ENCODE measurements around the gene ANGPTL2.

DNA sequence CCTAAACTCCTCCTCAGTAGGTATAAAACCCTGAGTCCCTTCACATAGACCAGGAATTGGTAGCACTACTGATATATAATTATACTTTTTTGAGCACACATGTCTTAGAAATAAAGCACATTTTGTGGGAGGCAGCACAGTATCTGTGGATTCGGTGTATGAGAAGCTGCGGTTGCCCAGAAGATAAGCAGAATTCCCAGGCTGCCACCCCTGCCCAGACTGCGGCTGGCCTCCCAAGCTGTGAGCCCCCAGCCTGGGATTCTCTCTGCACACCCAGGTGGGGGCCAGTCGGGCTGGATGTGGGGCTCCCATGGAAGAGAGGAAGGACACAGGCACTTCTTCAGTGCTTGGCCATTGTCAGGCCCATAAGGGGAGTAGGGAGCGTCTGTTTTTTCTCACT lies 25.6 kb upstream of the ANGPTL2 start:
- TF ChIP-seq POLR2A (IDR thresholded peaks at IDR 0.05; ENCODE audit: extremely low read depth, insufficient read length), result no peak
- TF ChIP-seq, protein P1, sequence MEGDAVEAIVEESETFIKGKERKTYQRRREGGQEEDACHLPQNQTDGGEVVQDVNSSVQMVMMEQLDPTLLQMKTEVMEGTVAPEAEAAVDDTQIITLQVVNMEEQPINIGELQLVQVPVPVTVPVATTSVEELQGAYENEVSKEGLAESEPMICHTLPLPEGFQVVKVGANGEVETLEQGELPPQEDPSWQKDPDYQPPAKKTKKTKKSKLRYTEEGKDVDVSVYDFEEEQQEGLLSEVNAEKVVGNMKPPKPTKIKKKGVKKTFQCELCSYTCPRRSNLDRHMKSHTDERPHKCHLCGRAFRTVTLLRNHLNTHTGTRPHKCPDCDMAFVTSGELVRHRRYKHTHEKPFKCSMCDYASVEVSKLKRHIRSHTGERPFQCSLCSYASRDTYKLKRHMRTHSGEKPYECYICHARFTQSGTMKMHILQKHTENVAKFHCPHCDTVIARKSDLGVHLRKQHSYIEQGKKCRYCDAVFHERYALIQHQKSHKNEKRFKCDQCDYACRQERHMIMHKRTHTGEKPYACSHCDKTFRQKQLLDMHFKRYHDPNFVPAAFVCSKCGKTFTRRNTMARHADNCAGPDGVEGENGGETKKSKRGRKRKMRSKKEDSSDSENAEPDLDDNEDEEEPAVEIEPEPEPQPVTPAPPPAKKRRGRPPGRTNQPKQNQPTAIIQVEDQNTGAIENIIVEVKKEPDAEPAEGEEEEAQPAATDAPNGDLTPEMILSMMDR (IDR thresholded peaks at IDR 0.05; ENCODE audit: low read depth, low read length), result no peak

Data from NB4 (cell line).